A673 (cell line): ENCODE results near the gene CFAP126. TPM values are rescaled to one million over a fixed set of nuclear protein-coding genes. Genes with fewer than 3 reads are reported as not detected.
"Not testable (repeated sequence)": the region's sequence is repeated elsewhere in the genome, so short reads cannot be mapped to it uniquely, and the experiment has no call there.

ENCODE experiments used
- BruUV-seq: library from RNA; stranded (reverse); fragments of 400-500 nt; replicated peaks from 2 replicates; lab custom pipeline; 2021; lab: Mats Ljungman, UMichigan
- CTCF ChIA-PET: fragments of 300-600 bp; sonication (Branson Sonifier 250); formaldehyde crosslinking; loops from one replicate; lab custom pipeline; 2022; ENCODE audit warnings: antibody characterized with exemption; lab: Charles Lee
- POLR2A ChIA-PET: fragments of 300-600 bp; sonication (Branson Sonifier 250); formaldehyde crosslinking; loops from one replicate; lab custom pipeline; 2022; ENCODE audit warnings: antibody characterized with exemption; ENCODE audit not compliant: low non-redundant PET; lab: Charles Lee
- DNase-seq: peaks from one replicate; pipeline ENCODE4 v3.0.0-alpha.2; 2015; ENCODE audit warnings: low spot score
- H3K27ac ChIP-seq: fragments of 200-600 bp; sonication (generic); 2 replicates; pipeline ENCODE4 v1.5.1; 2016; ENCODE audit warnings: mixed run types, low read depth, mild to moderate bottlenecking, mixed read lengths, antibody characterized with exemption, low read length; ENCODE audit not compliant: poor library complexity, severe bottlenecking
- H3K27me3 ChIP-seq: fragments of 200-600 bp; sonication (generic); replicated peaks from 2 replicates; pipeline ENCODE4 v1.6.1; 2017; ENCODE audit warnings: mixed run types, low read depth, mild to moderate bottlenecking, mixed read lengths, antibody characterized with exemption, low read length; ENCODE audit not compliant: insufficient read depth, poor library complexity
- H3K36me3 ChIP-seq: fragments of 200-600 bp; sonication (generic); 2 replicates; pipeline ENCODE4 v1.6.1; 2016; ENCODE audit warnings: mixed run types, mild to moderate bottlenecking, mixed read lengths, antibody characterized with exemption, low read length; ENCODE audit not compliant: insufficient read depth, poor library complexity, severe bottlenecking
- H3K4me1 ChIP-seq: fragments of 200-600 bp; sonication (generic); 2 replicates; pipeline ENCODE4 v1.6.1; 2017; ENCODE audit warnings: mixed run types, mild to moderate bottlenecking, mixed read lengths, antibody characterized with exemption, low read length; ENCODE audit not compliant: insufficient read depth, poor library complexity, severe bottlenecking
- H3K4me3 ChIP-seq: fragments of 200-600 bp; sonication (generic); 2 replicates; pipeline ENCODE4 v1.5.1; 2016; ENCODE audit warnings: low read depth, mixed run types, mild to moderate bottlenecking, mixed read lengths, low read length; ENCODE audit not compliant: poor library complexity, severe bottlenecking
- H3K9me3 ChIP-seq: fragments of 200-600 bp; sonication (generic); 2 replicates; pipeline ENCODE4 v1.6.1; 2016; ENCODE audit warnings: mixed run types, low read depth, mild to moderate bottlenecking, mixed read lengths, antibody characterized with exemption, low read length; ENCODE audit not compliant: poor library complexity, severe bottlenecking
- EZH2 ChIP-seq: fragments of 200-600 bp; sonication (generic); IDR thresholded peaks from 2 replicates; pipeline ENCODE4 v1.6.1; 2017; ENCODE audit warnings: borderline replicate concordance, low read depth, mild to moderate bottlenecking, mixed read lengths, antibody characterized with exemption, low read length; ENCODE audit not compliant: poor library complexity, severe bottlenecking
- intact Hi-C: fragments of 100-400 bp; cut with micrococcal nuclease; formaldehyde crosslinking; loops from one replicate; pipeline ENCODE4 v1.10.0; 2022; ENCODE audit not compliant: unreplicated experiment
- total RNA-seq: library from RNA; stranded (reverse); gene quantifications from 2 replicates; pipeline ENCODE4 v1.2.3, GENCODE V29; 2021
- TF ChIP-seq, protein P1 (sequence below): fragments of 300-800, 200-600 bp; sonication (generic); conservative IDR thresholded peaks from 2 replicates; pipeline ENCODE4 v1.5.1; 2017; ENCODE audit warnings: low read depth, mild to moderate bottlenecking, antibody characterized with exemption, low read length, moderate library complexity, mixed read lengths

CFAP126 gene
- total RNA-seq, 1 experiment from 2014 or later, result not detected

DNA sequence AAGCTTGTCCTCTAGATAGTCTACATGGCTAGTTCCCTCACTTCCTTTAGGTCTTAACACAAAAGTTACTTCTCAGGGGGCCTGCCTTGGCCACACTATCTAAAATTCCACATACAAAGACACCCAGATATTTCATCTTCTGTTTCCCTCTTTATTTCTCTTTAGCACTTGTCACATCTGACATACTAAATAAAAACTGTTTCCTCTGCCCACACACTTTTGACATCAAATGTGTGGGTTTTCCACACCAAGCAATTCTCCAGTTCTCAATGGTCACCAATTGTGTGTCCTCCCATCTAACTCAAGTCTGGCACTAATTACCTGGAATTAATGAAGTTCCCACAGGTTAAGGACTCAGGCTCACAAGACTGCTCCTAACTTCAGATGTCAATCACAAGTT, 25.5 kb upstream of the CFAP126 start:
- peaks cover 6% of the 10 kb centered on the region for H3K4me1 ChIP-seq
- CTCF ChIA-PET, result no interaction called here
- no peaks in the 10 kb centered on the region for H3K9me3 ChIP-seq
- no peak overlapping the region for H3K4me3 ChIP-seq
- no peak for TF ChIP-seq EZH2
- TF ChIP-seq, protein P1, sequence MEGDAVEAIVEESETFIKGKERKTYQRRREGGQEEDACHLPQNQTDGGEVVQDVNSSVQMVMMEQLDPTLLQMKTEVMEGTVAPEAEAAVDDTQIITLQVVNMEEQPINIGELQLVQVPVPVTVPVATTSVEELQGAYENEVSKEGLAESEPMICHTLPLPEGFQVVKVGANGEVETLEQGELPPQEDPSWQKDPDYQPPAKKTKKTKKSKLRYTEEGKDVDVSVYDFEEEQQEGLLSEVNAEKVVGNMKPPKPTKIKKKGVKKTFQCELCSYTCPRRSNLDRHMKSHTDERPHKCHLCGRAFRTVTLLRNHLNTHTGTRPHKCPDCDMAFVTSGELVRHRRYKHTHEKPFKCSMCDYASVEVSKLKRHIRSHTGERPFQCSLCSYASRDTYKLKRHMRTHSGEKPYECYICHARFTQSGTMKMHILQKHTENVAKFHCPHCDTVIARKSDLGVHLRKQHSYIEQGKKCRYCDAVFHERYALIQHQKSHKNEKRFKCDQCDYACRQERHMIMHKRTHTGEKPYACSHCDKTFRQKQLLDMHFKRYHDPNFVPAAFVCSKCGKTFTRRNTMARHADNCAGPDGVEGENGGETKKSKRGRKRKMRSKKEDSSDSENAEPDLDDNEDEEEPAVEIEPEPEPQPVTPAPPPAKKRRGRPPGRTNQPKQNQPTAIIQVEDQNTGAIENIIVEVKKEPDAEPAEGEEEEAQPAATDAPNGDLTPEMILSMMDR, result no peak
- POLR2A ChIA-PET, result no interaction called here
- no peaks in the 10 kb centered on the region for H3K36me3 ChIP-seq
- no peaks in the 10 kb centered on the region for H3K27me3 ChIP-seq
- DNase-seq, result no peak
- intact Hi-C loops, result no loop called here
- no peak overlapping the region for H3K27ac ChIP-seq
- BruUV-seq, result no TSS peak

DNA sequence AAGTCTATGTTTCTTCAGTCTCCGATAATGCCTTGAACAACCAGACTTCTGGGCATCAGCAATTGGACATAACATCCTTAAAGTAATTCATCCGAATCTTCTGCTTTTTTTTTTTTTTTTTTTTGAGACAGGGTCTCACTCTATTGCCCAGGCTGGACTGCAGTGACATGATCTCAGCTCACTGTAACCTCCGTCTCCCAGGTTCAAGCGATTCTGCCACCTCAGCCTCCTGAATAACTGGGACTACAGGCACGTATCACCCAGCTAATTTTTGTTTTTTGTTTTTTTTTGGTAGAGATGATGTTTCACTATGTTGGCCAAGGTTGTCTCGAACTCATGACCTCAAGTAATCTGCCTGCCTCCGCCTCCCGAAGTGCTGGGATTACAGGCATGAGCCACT, 23.9 kb upstream of the CFAP126 start:
- TF ChIP-seq, protein P1, result no peak
- TF ChIP-seq EZH2, result no peak
- Histone ChIP-seq H3K9me3 (no peaks in the 10 kb centered on the region), H3K27me3 (no peaks in the 10 kb centered on the region), H3K4me1 (peaks cover 6% of the 10 kb centered on the region), H3K36me3 (no peaks in the 10 kb centered on the region), H3K27ac (no peak overlapping the region), H3K4me3 (no peak overlapping the region)
- no TSS peak for BruUV-seq
- DNase-seq, result no peak
- intact Hi-C loops, result no loop called here
- ChIA-PET POLR2A (interaction anchor here (0.7 kb wide), 1 partner anchor 153 kb away, joined by 3 read pairs; no protein-coding TSS in a partner anchor), CTCF (no interaction called here)

- intact Hi-C loops, result not testable (repeated sequence)
These were observed 23.5 kb upstream of the CFAP126 start for GRCh38 chr1:161391136-161391535.

DNA sequence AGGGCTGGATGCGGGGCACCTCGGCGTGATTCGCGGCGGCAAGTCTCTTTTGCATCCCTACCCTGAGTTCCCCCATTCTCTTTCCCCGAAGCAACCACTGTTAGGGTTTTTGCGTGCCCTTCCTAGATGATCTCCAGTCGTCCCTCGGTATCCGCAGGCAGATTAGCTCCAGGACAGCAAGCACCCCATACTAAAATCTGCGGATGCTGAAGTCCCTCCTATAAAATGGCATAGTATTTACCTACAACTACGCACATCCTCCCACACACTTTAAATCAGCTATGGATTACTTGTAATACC, 22.8 kb upstream of the CFAP126 start:
- H3K27ac ChIP-seq, result peak overlapping the region; percentile 81
- no peak for DNase-seq
- H3K9me3 ChIP-seq, result no peaks in the 10 kb centered on the region
- peak overlapping the region; percentile 65 for H3K4me3 ChIP-seq
- TSS peak; percentile 84 for BruUV-seq
- intact Hi-C loops, result no loop called here
- TF ChIP-seq, protein P1, result no peak
- no peak for TF ChIP-seq EZH2
- H3K27me3 ChIP-seq, result no peaks in the 10 kb centered on the region
- ChIA-PET POLR2A (no interaction called here), CTCF (no interaction called here)
- no peaks in the 10 kb centered on the region for H3K36me3 ChIP-seq
- peaks cover 6% of the 10 kb centered on the region for H3K4me1 ChIP-seq

More at GRCh38 chr1:161391136-161391535, 23.5 kb upstream of the CFAP126 start:
- H3K27me3 ChIP-seq, CTCF ChIA-PET, BruUV-seq, H3K4me1 ChIP-seq, POLR2A ChIA-PET, H3K9me3 ChIP-seq, H3K36me3 ChIP-seq, DNase-seq: not testable (repeated sequence)
- H3K4me3 ChIP-seq, result peak overlapping the region; percentile 65
- H3K27ac ChIP-seq, result peak overlapping the region; percentile 81
